LNCAP (cell line): ENCODE measurements around the gene MRPS2.

Source experiments
- CTCF ChIP-seq: fragments of 450-650 bp; IDR thresholded peaks from 2 replicates; pipeline ENCODE4 v1.5.1; 2017; ENCODE audit warnings: mild to moderate bottlenecking

Gene MRPS2

GRCh38 chr9:135512241-135512603 is 11.7 kb downstream of the MRPS2 start:
- TF ChIP-seq CTCF, result no peak

GRCh38 chr9:135512904-135513303 is 12.4 kb downstream of the MRPS2 start:
- TF ChIP-seq CTCF, result no peak

GRCh38 chr9:135513351-135513846 is 12.9 kb downstream of the MRPS2 start:
- TF ChIP-seq CTCF, result no peak

DNA sequence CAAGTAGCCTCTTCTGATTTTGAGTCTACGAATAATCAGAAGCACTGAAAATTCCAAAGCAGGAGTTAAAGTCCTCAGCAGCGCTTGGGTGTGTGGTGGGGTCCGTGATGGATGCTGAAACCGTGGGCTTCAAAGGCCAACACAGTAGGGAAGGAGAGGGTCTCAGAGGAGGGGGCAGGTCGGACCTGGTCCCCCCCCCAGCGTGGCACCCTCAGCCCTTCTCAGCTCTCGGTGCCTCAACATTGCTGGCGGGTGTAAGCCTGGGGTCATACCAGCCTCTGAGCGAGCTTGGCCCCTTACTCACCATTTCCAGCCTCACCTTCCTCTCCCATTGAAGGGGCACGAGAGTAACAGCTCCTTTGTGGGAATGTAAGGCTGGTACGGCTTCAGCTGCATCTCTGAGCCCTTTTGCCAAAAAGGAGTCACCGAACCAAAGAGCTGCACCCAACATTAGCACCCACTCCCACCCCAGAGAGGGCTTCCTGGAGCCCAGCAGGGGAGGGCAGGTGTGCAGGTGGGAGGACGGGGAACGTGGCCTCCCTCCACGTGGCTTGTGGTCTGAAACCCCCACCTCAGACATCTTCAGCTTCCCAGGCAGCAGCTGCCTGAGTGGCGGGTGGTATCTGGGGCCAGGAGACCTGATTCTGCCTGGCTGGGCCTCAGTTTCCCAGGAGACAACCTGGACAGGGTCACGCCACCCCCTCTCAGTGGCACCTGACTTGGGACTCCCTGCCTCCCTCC is 14.0 kb downstream of the MRPS2 start:
- TF ChIP-seq CTCF, result no peak

GRCh38 chr9:135515083-135515951 is 14.8 kb downstream of the MRPS2 start:
- no peak for TF ChIP-seq CTCF

DNA sequence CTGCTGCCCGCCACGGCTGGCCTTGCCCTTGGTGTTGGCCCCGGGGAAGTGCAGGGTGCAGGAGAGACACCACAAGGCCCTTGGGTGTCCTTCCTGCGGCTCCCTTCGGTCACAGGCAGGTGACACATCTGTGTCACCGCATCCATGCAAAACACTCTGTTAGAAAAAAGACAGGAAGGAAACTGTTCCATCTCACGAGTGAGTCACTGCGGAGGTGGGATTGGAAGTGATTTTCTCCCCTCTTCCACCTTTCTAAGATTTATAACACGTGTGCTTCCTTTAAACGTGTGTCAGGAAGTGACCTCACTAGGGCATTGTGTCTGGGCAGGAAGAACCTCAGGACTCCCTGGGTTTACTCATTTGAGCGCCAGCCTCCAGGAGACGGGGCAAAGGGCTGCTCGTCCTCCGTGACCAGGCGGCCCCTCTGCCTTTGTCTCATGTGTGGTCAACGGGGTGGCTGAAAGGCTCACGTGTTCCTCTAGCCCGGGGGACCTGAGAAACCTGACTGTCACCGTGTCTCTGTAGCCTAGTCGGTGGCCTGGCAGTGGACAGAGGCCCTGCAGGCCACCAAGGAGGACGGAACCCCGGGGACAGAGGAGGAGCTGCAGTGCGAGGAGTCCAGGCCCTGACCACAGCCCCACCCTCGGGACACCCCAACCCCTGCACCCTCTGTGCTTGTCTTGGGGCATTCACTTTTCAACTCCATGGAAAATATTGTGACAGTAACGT is 15.8 kb downstream of the MRPS2 start:
- no peak for TF ChIP-seq CTCF

- TF ChIP-seq CTCF, result no peak
Observed at GRCh38 chr9:135517407-135517822, 16.9 kb downstream of the MRPS2 start.
